ENCODE measurements around the gene RET.

The RET gene

GRCh38 chr10:43064331-43065075 lies 12.4 kb upstream of the RET start:
- H3K56ac ChIP-seq (ENCODE audit: low read length) = no peak overlapping the region
- H2BK5ac ChIP-seq (ENCODE audit: low read length) = no peak overlapping the region
- H4K5ac ChIP-seq (ENCODE audit: low read length) = no peak overlapping the region
- H3K79me2 ChIP-seq (ENCODE audit: control insufficient read depth, insufficient read depth, low read length) = no peaks in the 10 kb centered on the region
- H2AK5ac ChIP-seq (ENCODE audit: low read length) = no peak overlapping the region
- peak; percentile 18 for DNase-seq
- no peaks in the 10 kb centered on the region for H3K79me1 ChIP-seq (ENCODE audit: low read length)
- no peak overlapping the region for H2BK120ac ChIP-seq (ENCODE audit: low read depth, low read length)
- WGBS (ENCODE audit: extremely low coverage, insufficient coverage, low lambda C conversion rate) = no CpG with 5 or more reads among the region's 11 CpGs
- no peak overlapping the region for H4K8ac ChIP-seq (ENCODE audit: low read depth, low read length)
- no peak overlapping the region for H3K4me2 ChIP-seq (ENCODE audit: low read length)
- H3K27ac ChIP-seq (ENCODE audit: low read depth, low read length) = no peak overlapping the region
- H3K18ac ChIP-seq (ENCODE audit: low read length) = no peak overlapping the region
- no peak overlapping the region for H3K23ac ChIP-seq (ENCODE audit: low read length)
- no peak overlapping the region for H2BK15ac ChIP-seq (replicated peaks; ENCODE audit: low read depth)
- no peak overlapping the region for H3K4me3 ChIP-seq (ENCODE audit: low read length)
- H3K4me1 ChIP-seq (ENCODE audit: control insufficient read depth, low read depth, low read length) = no peaks in the 10 kb centered on the region
- H3K4ac ChIP-seq (ENCODE audit: low read depth, low read length) = no peak overlapping the region
- H3K9ac ChIP-seq (ENCODE audit: low read length) = no peak overlapping the region
- H3K36me3 ChIP-seq (ENCODE audit: control insufficient read depth, insufficient read depth, low read length) = no peaks in the 10 kb centered on the region
- no peaks in the 10 kb centered on the region for H3K27me3 ChIP-seq (ENCODE audit: insufficient read depth, low read length, poor library complexity)

GRCh38 chr10:43065234-43065633 lies 11.6 kb upstream of the RET start:
- Histone ChIP-seq H3K4ac (ENCODE audit: low read depth, low read length) (no peak overlapping the region), H3K79me1 (ENCODE audit: low read length) (no peaks in the 10 kb centered on the region), H4K8ac (ENCODE audit: low read depth, low read length) (no peak overlapping the region), H3K23ac (ENCODE audit: low read length) (no peak overlapping the region), H2BK120ac (ENCODE audit: low read depth, low read length) (no peak overlapping the region), H3K79me2 (ENCODE audit: control insufficient read depth, insufficient read depth, low read length) (no peaks in the 10 kb centered on the region), H3K56ac (ENCODE audit: low read length) (no peak overlapping the region), H3K36me3 (ENCODE audit: control insufficient read depth, insufficient read depth, low read length) (no peaks in the 10 kb centered on the region), H2BK15ac (replicated peaks; ENCODE audit: low read depth) (no peak overlapping the region), H3K4me1 (ENCODE audit: control insufficient read depth, low read depth, low read length) (no peaks in the 10 kb centered on the region), H3K18ac (ENCODE audit: low read length) (no peak overlapping the region), H3K27me3 (ENCODE audit: insufficient read depth, low read length, poor library complexity) (no peaks in the 10 kb centered on the region), H3K4me3 (ENCODE audit: low read length) (no peak overlapping the region), H3K27ac (ENCODE audit: low read depth, low read length) (no peak overlapping the region), H2BK5ac (ENCODE audit: low read length) (no peak overlapping the region), H3K4me2 (ENCODE audit: low read length) (no peak overlapping the region), H4K5ac (ENCODE audit: low read length) (no peak overlapping the region), H3K9ac (ENCODE audit: low read length) (no peak overlapping the region), H2AK5ac (ENCODE audit: low read length) (no peak overlapping the region)
- WGBS (ENCODE audit: extremely low coverage, insufficient coverage, low lambda C conversion rate) = no CpG with 5 or more reads among the region's 1 CpG
- DNase-seq = no peak

- Histone ChIP-seq H4K5ac (ENCODE audit: low read length) (no peak overlapping the region), H2BK5ac (ENCODE audit: low read length) (no peak overlapping the region), H3K4me1 (ENCODE audit: control insufficient read depth, low read depth, low read length) (no peaks in the 10 kb centered on the region), H3K4me2 (ENCODE audit: low read length) (no peak overlapping the region), H2BK15ac (replicated peaks; ENCODE audit: low read depth) (no peak overlapping the region), H3K9ac (ENCODE audit: low read length) (no peak overlapping the region), H3K79me2 (ENCODE audit: control insufficient read depth, insufficient read depth, low read length) (no peaks in the 10 kb centered on the region), H3K56ac (ENCODE audit: low read length) (no peak overlapping the region), H3K27me3 (ENCODE audit: insufficient read depth, low read length, poor library complexity) (no peaks in the 10 kb centered on the region), H3K79me1 (ENCODE audit: low read length) (no peaks in the 10 kb centered on the region), H2BK120ac (ENCODE audit: low read depth, low read length) (no peak overlapping the region), H3K4me3 (ENCODE audit: low read length) (no peak overlapping the region), H3K23ac (ENCODE audit: low read length) (no peak overlapping the region), H3K18ac (ENCODE audit: low read length) (no peak overlapping the region), H3K36me3 (ENCODE audit: control insufficient read depth, insufficient read depth, low read length) (no peaks in the 10 kb centered on the region), H2AK5ac (ENCODE audit: low read length) (no peak overlapping the region), H3K4ac (ENCODE audit: low read depth, low read length) (no peak overlapping the region), H4K8ac (ENCODE audit: low read depth, low read length) (no peak overlapping the region), H3K27ac (ENCODE audit: low read depth, low read length) (no peak overlapping the region)
- no CpG with 5 or more reads among the region's 6 CpGs for WGBS (ENCODE audit: extremely low coverage, insufficient coverage, low lambda C conversion rate)
- no peak for DNase-seq
These were observed 11.1 kb upstream of the RET start for GRCh38 chr10:43065761-43066160.

DNA sequence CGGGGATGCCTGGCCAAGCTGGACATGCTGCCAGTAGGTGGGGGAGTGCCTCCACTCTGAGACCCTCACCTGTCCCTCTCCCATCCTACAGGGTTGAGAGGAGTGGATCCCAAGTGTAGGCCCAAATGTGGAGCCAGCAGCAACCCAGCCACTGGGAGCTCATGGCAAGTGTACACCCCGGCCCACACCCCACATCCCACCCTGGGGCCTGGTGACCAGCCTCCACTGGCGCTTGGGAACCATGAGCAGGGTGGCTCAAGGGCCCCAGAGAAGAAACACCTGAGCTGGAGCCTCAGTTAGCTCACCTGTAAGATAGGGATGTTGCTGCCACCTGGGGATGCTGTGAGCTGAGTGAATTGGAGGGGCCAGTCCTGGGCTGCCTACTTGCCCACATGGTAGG lies 10.4 kb upstream of the RET start:
- H4K5ac ChIP-seq (ENCODE audit: low read length) = no peak overlapping the region
- no peak for DNase-seq
- no peak overlapping the region for H2BK15ac ChIP-seq (replicated peaks; ENCODE audit: low read depth)
- H3K36me3 ChIP-seq (ENCODE audit: control insufficient read depth, insufficient read depth, low read length) = no peaks in the 10 kb centered on the region
- no peaks in the 10 kb centered on the region for H3K79me2 ChIP-seq (ENCODE audit: control insufficient read depth, insufficient read depth, low read length)
- no peak overlapping the region for H3K4me2 ChIP-seq (ENCODE audit: low read length)
- H3K79me1 ChIP-seq (ENCODE audit: low read length) = no peaks in the 10 kb centered on the region
- H2BK120ac ChIP-seq (ENCODE audit: low read depth, low read length) = no peak overlapping the region
- H3K18ac ChIP-seq (ENCODE audit: low read length) = no peak overlapping the region
- H4K8ac ChIP-seq (ENCODE audit: low read depth, low read length) = no peak overlapping the region
- H3K4ac ChIP-seq (ENCODE audit: low read depth, low read length) = no peak overlapping the region
- no peaks in the 10 kb centered on the region for H3K27me3 ChIP-seq (ENCODE audit: insufficient read depth, low read length, poor library complexity)
- no CpG with 5 or more reads among the region's 3 CpGs for WGBS (ENCODE audit: extremely low coverage, insufficient coverage, low lambda C conversion rate)
- H3K4me1 ChIP-seq (ENCODE audit: control insufficient read depth, low read depth, low read length) = no peaks in the 10 kb centered on the region
- H3K9ac ChIP-seq (ENCODE audit: low read length) = no peak overlapping the region
- no peak overlapping the region for H3K4me3 ChIP-seq (ENCODE audit: low read length)
- no peak overlapping the region for H2BK5ac ChIP-seq (ENCODE audit: low read length)
- H3K56ac ChIP-seq (ENCODE audit: low read length) = no peak overlapping the region
- no peak overlapping the region for H2AK5ac ChIP-seq (ENCODE audit: low read length)
- H3K23ac ChIP-seq (ENCODE audit: low read length) = no peak overlapping the region
- H3K27ac ChIP-seq (ENCODE audit: low read depth, low read length) = no peak overlapping the region

DNA sequence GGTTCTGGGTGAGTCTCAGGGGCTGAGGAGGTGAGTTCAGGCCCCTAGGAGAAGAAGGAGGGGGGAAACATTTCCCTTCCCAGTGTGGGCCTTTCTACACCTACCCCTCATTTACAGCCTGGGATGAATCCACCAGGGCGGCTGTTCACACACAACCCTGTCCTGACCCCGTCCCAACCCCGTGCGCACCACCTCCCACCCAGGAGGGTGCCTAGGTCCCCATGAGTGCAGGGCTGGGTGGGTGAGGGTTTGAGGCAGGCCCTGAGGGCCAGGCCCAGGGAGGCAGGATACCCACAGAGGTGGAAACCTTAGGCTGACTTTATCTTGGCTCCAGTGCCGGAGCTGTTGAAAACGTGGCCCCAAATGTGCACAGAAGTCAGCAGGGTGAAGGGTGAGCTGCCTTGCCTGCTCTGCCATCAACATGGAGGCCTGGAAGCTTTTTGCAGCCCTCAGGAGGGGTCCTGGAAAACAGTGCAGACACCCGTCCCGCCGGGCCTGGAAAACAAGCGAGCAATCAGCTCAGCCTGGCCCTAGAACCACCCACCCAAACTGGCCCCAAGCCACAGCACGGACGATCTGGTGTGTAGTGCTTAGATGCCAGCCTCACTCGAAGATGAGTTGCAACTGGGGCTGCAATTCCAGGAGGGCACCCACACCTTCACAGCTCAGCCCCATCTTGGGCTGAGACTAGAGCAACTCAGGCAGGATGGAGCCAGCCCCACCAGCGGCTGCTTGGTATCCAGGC lies 9.3 kb upstream of the RET start:
- Histone ChIP-seq H3K4me3 (ENCODE audit: low read length) (no peak overlapping the region), H3K79me2 (ENCODE audit: control insufficient read depth, insufficient read depth, low read length) (no peaks in the 10 kb centered on the region), H3K27me3 (ENCODE audit: insufficient read depth, low read length, poor library complexity) (no peaks in the 10 kb centered on the region), H3K9ac (ENCODE audit: low read length) (no peak overlapping the region), H2BK15ac (replicated peaks; ENCODE audit: low read depth) (no peak overlapping the region), H3K79me1 (ENCODE audit: low read length) (no peaks in the 10 kb centered on the region), H4K8ac (ENCODE audit: low read depth, low read length) (no peak overlapping the region), H3K36me3 (ENCODE audit: control insufficient read depth, insufficient read depth, low read length) (no peaks in the 10 kb centered on the region), H3K4me2 (ENCODE audit: low read length) (no peak overlapping the region), H3K18ac (ENCODE audit: low read length) (no peak overlapping the region), H3K23ac (ENCODE audit: low read length) (no peak overlapping the region), H4K5ac (ENCODE audit: low read length) (no peak overlapping the region), H2BK120ac (ENCODE audit: low read depth, low read length) (no peak overlapping the region), H3K4ac (ENCODE audit: low read depth, low read length) (no peak overlapping the region), H3K27ac (ENCODE audit: low read depth, low read length) (no peak overlapping the region), H2AK5ac (ENCODE audit: low read length) (no peak overlapping the region), H2BK5ac (ENCODE audit: low read length) (no peak overlapping the region), H3K4me1 (ENCODE audit: control insufficient read depth, low read depth, low read length) (no peaks in the 10 kb centered on the region), H3K56ac (ENCODE audit: low read length) (no peak overlapping the region)
- DNase-seq = no peak
- no CpG with 5 or more reads among the region's 14 CpGs for WGBS (ENCODE audit: extremely low coverage, insufficient coverage, low lambda C conversion rate)

- H2BK5ac ChIP-seq (ENCODE audit: low read length) = no peak overlapping the region
- no peaks in the 10 kb centered on the region for H3K36me3 ChIP-seq (ENCODE audit: control insufficient read depth, insufficient read depth, low read length)
- H2BK15ac ChIP-seq (replicated peaks; ENCODE audit: low read depth) = no peak overlapping the region
- H2AK5ac ChIP-seq (ENCODE audit: low read length) = no peak overlapping the region
- H3K4me2 ChIP-seq (ENCODE audit: low read length) = no peak overlapping the region
- H3K27me3 ChIP-seq (ENCODE audit: insufficient read depth, low read length, poor library complexity) = no peaks in the 10 kb centered on the region
- H4K8ac ChIP-seq (ENCODE audit: low read depth, low read length) = no peak overlapping the region
- H3K56ac ChIP-seq (ENCODE audit: low read length) = no peak overlapping the region
- no peak overlapping the region for H3K23ac ChIP-seq (ENCODE audit: low read length)
- H2BK120ac ChIP-seq (ENCODE audit: low read depth, low read length) = no peak overlapping the region
- no peaks in the 10 kb centered on the region for H3K79me2 ChIP-seq (ENCODE audit: control insufficient read depth, insufficient read depth, low read length)
- no peak overlapping the region for H3K18ac ChIP-seq (ENCODE audit: low read length)
- H4K5ac ChIP-seq (ENCODE audit: low read length) = no peak overlapping the region
- no peaks in the 10 kb centered on the region for H3K4me1 ChIP-seq (ENCODE audit: control insufficient read depth, low read depth, low read length)
- no peak for DNase-seq
- no peak overlapping the region for H3K4ac ChIP-seq (ENCODE audit: low read depth, low read length)
- no CpG with 5 or more reads among the region's 5 CpGs for WGBS (ENCODE audit: extremely low coverage, insufficient coverage, low lambda C conversion rate)
- no peak overlapping the region for H3K27ac ChIP-seq (ENCODE audit: low read depth, low read length)
- H3K79me1 ChIP-seq (ENCODE audit: low read length) = no peaks in the 10 kb centered on the region
- no peak overlapping the region for H3K4me3 ChIP-seq (ENCODE audit: low read length)
- H3K9ac ChIP-seq (ENCODE audit: low read length) = no peak overlapping the region
These were observed 8.8 kb upstream of the RET start for GRCh38 chr10:43068136-43068395.
